Measurements from ENCODE around the gene EFCAB9.

DNA sequence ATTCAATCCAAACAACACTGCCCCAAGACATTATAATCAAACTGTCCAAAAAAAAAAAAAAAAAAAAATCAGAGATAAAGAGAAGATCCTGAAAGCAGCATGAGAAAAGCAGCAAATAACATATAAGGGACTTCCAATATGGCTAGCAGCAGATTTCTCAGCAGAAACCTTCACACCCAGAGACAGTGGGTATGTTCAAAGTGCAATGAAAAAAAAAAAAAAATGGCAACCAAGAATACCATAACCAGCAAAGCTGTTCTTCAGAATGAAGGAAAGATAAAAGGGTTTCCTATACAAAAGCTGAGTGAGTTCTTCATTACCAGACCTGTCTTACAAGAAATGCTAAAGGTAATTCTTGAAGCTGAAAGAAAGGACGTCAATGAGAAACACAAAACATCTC lies 57.4 kb downstream of the EFCAB9 start:
- TF ChIP-seq, protein P1, sequence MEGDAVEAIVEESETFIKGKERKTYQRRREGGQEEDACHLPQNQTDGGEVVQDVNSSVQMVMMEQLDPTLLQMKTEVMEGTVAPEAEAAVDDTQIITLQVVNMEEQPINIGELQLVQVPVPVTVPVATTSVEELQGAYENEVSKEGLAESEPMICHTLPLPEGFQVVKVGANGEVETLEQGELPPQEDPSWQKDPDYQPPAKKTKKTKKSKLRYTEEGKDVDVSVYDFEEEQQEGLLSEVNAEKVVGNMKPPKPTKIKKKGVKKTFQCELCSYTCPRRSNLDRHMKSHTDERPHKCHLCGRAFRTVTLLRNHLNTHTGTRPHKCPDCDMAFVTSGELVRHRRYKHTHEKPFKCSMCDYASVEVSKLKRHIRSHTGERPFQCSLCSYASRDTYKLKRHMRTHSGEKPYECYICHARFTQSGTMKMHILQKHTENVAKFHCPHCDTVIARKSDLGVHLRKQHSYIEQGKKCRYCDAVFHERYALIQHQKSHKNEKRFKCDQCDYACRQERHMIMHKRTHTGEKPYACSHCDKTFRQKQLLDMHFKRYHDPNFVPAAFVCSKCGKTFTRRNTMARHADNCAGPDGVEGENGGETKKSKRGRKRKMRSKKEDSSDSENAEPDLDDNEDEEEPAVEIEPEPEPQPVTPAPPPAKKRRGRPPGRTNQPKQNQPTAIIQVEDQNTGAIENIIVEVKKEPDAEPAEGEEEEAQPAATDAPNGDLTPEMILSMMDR (IDR thresholded peaks at IDR 0.05; ENCODE audit: poor library complexity, severe bottlenecking) = no peak
- TF ChIP-seq, protein P2, sequence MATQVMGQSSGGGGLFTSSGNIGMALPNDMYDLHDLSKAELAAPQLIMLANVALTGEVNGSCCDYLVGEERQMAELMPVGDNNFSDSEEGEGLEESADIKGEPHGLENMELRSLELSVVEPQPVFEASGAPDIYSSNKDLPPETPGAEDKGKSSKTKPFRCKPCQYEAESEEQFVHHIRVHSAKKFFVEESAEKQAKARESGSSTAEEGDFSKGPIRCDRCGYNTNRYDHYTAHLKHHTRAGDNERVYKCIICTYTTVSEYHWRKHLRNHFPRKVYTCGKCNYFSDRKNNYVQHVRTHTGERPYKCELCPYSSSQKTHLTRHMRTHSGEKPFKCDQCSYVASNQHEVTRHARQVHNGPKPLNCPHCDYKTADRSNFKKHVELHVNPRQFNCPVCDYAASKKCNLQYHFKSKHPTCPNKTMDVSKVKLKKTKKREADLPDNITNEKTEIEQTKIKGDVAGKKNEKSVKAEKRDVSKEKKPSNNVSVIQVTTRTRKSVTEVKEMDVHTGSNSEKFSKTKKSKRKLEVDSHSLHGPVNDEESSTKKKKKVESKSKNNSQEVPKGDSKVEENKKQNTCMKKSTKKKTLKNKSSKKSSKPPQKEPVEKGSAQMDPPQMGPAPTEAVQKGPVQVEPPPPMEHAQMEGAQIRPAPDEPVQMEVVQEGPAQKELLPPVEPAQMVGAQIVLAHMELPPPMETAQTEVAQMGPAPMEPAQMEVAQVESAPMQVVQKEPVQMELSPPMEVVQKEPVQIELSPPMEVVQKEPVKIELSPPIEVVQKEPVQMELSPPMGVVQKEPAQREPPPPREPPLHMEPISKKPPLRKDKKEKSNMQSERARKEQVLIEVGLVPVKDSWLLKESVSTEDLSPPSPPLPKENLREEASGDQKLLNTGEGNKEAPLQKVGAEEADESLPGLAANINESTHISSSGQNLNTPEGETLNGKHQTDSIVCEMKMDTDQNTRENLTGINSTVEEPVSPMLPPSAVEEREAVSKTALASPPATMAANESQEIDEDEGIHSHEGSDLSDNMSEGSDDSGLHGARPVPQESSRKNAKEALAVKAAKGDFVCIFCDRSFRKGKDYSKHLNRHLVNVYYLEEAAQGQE (IDR thresholded peaks at IDR 0.05; ENCODE audit: borderline replicate concordance) = no peak
- TF ChIP-seq POLR2AphosphoS5 (IDR thresholded peaks at IDR 0.05) (no peak), TAF1 (IDR thresholded peaks at IDR 0.05; ENCODE audit: low read depth) (no peak), EP300 (conservative IDR thresholded peaks at IDR 0.05; ENCODE audit: poor library complexity, severe bottlenecking) (no peak), MXI1 (conservative IDR thresholded peaks at IDR 0.05; ENCODE audit: poor library complexity, severe bottlenecking) (no peak), EZH2 (IDR thresholded peaks at IDR 0.05; ENCODE audit: borderline replicate concordance, insufficient read depth, low read length, poor library complexity, severe bottlenecking) (no peak)

All from neural cell (in vitro differentiated cells).